HEK293T (cell line): ENCODE results near the gene EMP2.

Experiments used
- ARNT ChIP-seq: fragments of 450-650 bp; IDR thresholded peaks from 2 replicates; pipeline ENCODE4 v1.6.1; 2017; ENCODE audit warnings: mild to moderate bottlenecking
- BHLHE40 ChIP-seq: fragments of 450-650 bp; IDR thresholded peaks from 2 replicates; pipeline ENCODE4 v1.6.1; 2016; ENCODE audit warnings: mild to moderate bottlenecking, moderate library complexity, borderline replicate concordance
- ELF4 ChIP-seq: fragments of 450-650 bp; IDR thresholded peaks from 2 replicates; pipeline ENCODE4 v1.6.1; 2017; ENCODE audit warnings: antibody characterized with exemption
- FOXA1 ChIP-seq: fragments of 450-650 bp; IDR thresholded peaks from 2 replicates; pipeline ENCODE4 v1.6.1; 2016; ENCODE audit warnings: mild to moderate bottlenecking
- FOXM1 ChIP-seq: fragments of 450-650 bp; IDR thresholded peaks from 2 replicates; pipeline ENCODE4 v1.6.1; 2017; ENCODE audit warnings: mild to moderate bottlenecking, borderline replicate concordance
- HDGF ChIP-seq: fragments of 450-650 bp; IDR thresholded peaks from 2 replicates; pipeline ENCODE4 v1.6.1; 2017; ENCODE audit warnings: antibody characterized with exemption, borderline replicate concordance
- SP1 ChIP-seq: fragments of 450-650 bp; IDR thresholded peaks from 2 replicates; pipeline ENCODE4 v1.6.1; 2017
- SUZ12 ChIP-seq: fragments of 450-650 bp; IDR thresholded peaks from 2 replicates; pipeline ENCODE4 v1.6.1; 2016; ENCODE audit warnings: mild to moderate bottlenecking
- TARDBP ChIP-seq: fragments of 450-650 bp; IDR thresholded peaks from 2 replicates; pipeline ENCODE4 v1.6.1; 2016
- ZNF384 ChIP-seq: fragments of 450-650 bp; IDR thresholded peaks from 2 replicates; pipeline ENCODE4 v1.6.1; 2016

GRCh38 chr16:10480151-10480550 is 100.2 kb downstream of the EMP2 start:
- TF ChIP-seq FOXA1 (no peak), SUZ12 (no peak), TARDBP (no peak), SP1 (no peak), FOXM1 (no peak), ARNT (no peak), ZNF384 (no peak), ELF4 (no peak), HDGF (no peak), BHLHE40 (no peak)
